Psoas muscle (tissue), 8 donors: ENCODE data around the gene SAP30BP. TPM values are rescaled to one million over a fixed set of nuclear protein-coding genes. Genes with fewer than 3 reads are reported as not detected.

Experiments
- ATAC-seq, 4 donors: fragments of 200-7000 bp; cut with Tn5 transposase; one replicate each; pipeline ENCODE4 v1.9.1; 2020; ENCODE audit warnings: moderate library complexity in 3 of 4, mild to moderate bottlenecking in 2 of 4
- DNase-seq, 2 donors: peaks; one replicate each; pipeline ENCODE4 v3.0.0-alpha.2; 2020
- H3K27ac ChIP-seq: fragments of 200-600 bp; one replicate; pipeline ENCODE4 v1.8.0; 2022
- H3K27me3 ChIP-seq, 3 donors: fragments of 200-600 bp in 1 of 3; one replicate each; pipeline versions ENCODE4 v1.6.1 to v1.8.0; 2013 to 2022; ENCODE audit warnings: low read length in 2 of 3, mild to moderate bottlenecking in 2 of 3, moderate library complexity in 1 of 3; ENCODE audit not compliant: insufficient read depth in 3 of 3
- H3K36me3 ChIP-seq, 2 donors: fragments of 200-600 bp in 1 of 2; one replicate each; pipeline versions ENCODE4 v1.6.1 to v1.8.0; 2013 to 2022; ENCODE audit warnings: low read depth in 1 of 2, mild to moderate bottlenecking in 1 of 2, moderate library complexity in 1 of 2; ENCODE audit not compliant: insufficient read depth in 1 of 2
- H3K4me1 ChIP-seq: fragments of 200-600 bp; one replicate; pipeline ENCODE4 v1.8.0; 2022
- H3K4me3 ChIP-seq: fragments of 200-600 bp; one replicate; pipeline ENCODE4 v1.8.0; 2022; ENCODE audit warnings: mild to moderate bottlenecking
- H3K9me3 ChIP-seq: fragments of 200-600 bp; one replicate; pipeline ENCODE4 v1.8.0; 2022
- WGBS, 3 donors: extraction: QIAGEN DNeasy Blood & Tissue Kit; methylation state at CpG; one replicate each; pipeline versions ENCODE4 v1.1.6 to v1.1.7; 2013; 5-methylcytosine and 5-hydroxymethylcytosine counted together
- intact Hi-C, 2 donors: fragments of 100-400 bp; cut with DNase I; formaldehyde crosslinking; loops; one replicate each; pipeline versions ENCODE4 v1.11.0 to v1.14.2; 2022
- polyA plus RNA-seq, 3 donors: library from polyadenylated mRNA; stranded (reverse); fragments of 200-250 nt; gene quantifications; one replicate each; pipeline ENCODE4 v1.2.3, GENCODE V29; 2013
- total RNA-seq, 4 donors: library from RNA; stranded (reverse); fragmentation: NEBNext Ultra II Directional in 2 of 4; extraction: Animal tissue kit (Norgen Biotek cat#: 25700) in 2 of 4; gene quantifications; one replicate each; pipeline versions ENCODE4 v1.2.1 to v1.2.4, GENCODE V29; 2021 to 2023
- TF ChIP-seq, protein P1 (sequence below): fragments of 200-600 bp; IDR thresholded peaks from one replicate; pipeline ENCODE4 v1.8.0; 2022; ENCODE audit warnings: antibody characterized with exemption
- donor health status: healthy with polysubstance abuse.
- donor health status: DM: no; HTN: no; CAD: no; lungs with moderate emphysema.
- donor health status: Bipolar disorder and iron deficiency.
- donor health status: healthy.
- donor health status: DM: yes; HTN: yes; CAD: no.
- donor health status: DM: no; HTN: no; CAD: no.
- donor health status: DM: no; HTN: no; CAD: no.
- donor health status: DM: yes; HTN: yes; CAD: no.

The SAP30BP gene
- total and polyA plus RNA-seq, 7 donors: 40.9 to 123 (median 68.5) TPM

DNA sequence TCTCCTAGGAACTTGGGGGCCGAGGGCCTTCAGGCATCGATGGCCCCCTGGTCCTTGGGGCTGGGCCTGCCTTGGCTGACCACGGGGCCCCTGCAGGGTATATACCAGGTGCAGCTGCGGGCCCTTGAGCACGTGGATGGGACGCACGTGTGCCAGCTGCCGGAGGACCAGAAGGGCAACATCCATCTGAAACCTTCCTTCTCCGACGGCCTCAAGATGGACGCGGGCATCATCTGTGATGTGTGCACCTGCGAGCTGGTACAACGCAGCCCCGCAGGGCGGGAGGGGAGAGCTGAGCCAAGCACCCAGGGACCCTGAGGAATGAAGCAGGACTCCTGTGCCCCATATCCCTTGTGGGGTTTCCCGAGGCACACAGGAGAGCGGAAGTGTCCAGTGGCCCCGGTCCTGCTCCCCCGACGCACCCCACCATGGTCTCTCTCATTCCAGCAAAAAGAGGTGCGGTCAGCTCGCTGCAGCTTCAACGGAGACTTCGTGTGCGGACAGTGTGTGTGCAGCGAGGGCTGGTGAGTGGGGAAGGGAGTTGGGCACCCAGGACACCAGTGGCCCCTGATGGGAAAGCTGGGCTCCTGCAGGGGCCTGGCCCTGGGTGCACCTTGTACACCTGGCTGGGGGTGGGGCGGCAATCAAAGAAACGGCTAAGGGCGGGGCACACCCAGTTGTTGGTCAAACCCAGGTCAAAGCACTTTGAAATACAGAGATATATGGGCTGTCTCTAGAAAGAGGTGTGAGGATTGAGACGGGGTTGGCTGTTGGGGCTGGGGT is 64.8 kb downstream of the SAP30BP start:
- H3K9me3 ChIP-seq: no peaks in the 10 kb centered on the region
- no peaks in the 10 kb centered on the region for H3K27me3 ChIP-seq
- no peaks in the 10 kb centered on the region for H3K36me3 ChIP-seq
- TF ChIP-seq, protein P1, sequence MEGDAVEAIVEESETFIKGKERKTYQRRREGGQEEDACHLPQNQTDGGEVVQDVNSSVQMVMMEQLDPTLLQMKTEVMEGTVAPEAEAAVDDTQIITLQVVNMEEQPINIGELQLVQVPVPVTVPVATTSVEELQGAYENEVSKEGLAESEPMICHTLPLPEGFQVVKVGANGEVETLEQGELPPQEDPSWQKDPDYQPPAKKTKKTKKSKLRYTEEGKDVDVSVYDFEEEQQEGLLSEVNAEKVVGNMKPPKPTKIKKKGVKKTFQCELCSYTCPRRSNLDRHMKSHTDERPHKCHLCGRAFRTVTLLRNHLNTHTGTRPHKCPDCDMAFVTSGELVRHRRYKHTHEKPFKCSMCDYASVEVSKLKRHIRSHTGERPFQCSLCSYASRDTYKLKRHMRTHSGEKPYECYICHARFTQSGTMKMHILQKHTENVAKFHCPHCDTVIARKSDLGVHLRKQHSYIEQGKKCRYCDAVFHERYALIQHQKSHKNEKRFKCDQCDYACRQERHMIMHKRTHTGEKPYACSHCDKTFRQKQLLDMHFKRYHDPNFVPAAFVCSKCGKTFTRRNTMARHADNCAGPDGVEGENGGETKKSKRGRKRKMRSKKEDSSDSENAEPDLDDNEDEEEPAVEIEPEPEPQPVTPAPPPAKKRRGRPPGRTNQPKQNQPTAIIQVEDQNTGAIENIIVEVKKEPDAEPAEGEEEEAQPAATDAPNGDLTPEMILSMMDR: no peak
- intact Hi-C loops: loop anchor here in 1 of 2 donors (10.0 kb wide), 1 partner anchor 387 kb away; no protein-coding TSS in a partner anchor
- DNase-seq (no peak), ATAC-seq (no peak)
- WGBS, 3 donors: 84 to 90% (median 86%) methylated on average over 28 to 31 of the region's 31 CpGs
- H3K27ac ChIP-seq: no peak overlapping the region
- no peak overlapping the region for H3K4me3 ChIP-seq
- no peaks in the 10 kb centered on the region for H3K4me1 ChIP-seq

DNA sequence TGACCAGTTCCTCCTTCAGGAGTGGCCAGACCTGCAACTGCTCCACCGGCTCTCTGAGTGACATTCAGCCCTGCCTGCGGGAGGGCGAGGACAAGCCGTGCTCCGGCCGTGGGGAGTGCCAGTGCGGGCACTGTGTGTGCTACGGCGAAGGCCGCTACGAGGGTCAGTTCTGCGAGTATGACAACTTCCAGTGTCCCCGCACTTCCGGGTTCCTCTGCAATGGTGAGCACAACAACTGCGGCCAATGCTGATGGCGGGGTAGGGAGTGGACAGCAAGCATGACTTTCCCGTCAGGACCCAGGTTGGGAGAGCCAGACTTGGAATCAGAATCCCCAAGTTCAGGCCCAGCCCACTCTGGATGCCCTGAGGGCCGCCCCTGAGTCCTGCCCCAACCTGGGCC is 66.3 kb downstream of the SAP30BP start:
- H3K27ac ChIP-seq: no peak overlapping the region
- H3K36me3 ChIP-seq: no peaks in the 10 kb centered on the region
- H3K4me3 ChIP-seq: no peak overlapping the region
- no peaks in the 10 kb centered on the region for H3K9me3 ChIP-seq
- TF ChIP-seq, protein P1: no peak
- DNase-seq (no peak), ATAC-seq (no peak)
- WGBS, 3 donors: 89 to 94% (median 90%) methylated on average over 18 of the region's 18 CpGs
- intact Hi-C loops: loop anchor here in 1 of 2 donors (10.0 kb wide), 1 partner anchor 389 kb away; no protein-coding TSS in a partner anchor
- H3K27me3 ChIP-seq: no peaks in the 10 kb centered on the region
- H3K4me1 ChIP-seq: no peaks in the 10 kb centered on the region

DNA sequence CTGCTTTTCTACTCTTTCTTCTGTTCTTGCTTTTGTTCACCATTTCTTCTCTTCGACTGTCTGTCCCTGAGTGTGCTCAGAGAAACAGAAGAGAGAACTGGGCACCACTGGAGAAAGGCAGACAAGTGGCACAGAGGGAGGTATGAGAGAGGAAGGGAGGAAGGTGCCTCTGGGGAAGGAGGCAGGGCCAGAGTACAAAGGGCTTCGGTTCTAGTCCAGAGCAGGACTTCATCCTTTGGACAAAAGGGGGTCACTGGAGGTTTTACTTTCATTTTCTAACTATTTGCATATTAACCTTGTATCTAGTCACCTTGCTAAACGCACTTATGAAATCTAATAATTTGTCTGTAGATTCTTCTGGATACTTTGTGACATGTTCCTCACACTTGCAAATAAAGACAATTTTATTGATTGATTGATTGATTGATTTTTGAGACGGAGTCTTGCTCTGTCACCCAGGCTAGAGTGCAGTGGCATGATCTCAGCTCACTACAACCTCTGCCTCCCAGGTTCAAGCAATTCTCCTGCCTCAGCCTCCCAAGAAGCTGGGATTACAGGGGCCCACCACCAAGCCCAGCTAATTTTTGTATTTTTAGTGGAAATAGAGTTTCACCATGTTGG is 67.6 kb downstream of the SAP30BP start:
- ATAC-seq (no peak), DNase-seq (no peak)
- Histone ChIP-seq H3K4me3 (no peak overlapping the region), H3K36me3 (no peaks in the 10 kb centered on the region), H3K4me1 (no peaks in the 10 kb centered on the region), H3K27ac (no peak overlapping the region), H3K9me3 (no peaks in the 10 kb centered on the region), H3K27me3 (no peaks in the 10 kb centered on the region)
- TF ChIP-seq, protein P1: no peak
- WGBS, 3 donors: 68 to 80% (median 74%) methylated on average over 4 of the region's 4 CpGs
- intact Hi-C loops: loop anchor here in 1 of 2 donors (10.0 kb wide), 1 partner anchor 390 kb away; no protein-coding TSS in a partner anchor

DNA sequence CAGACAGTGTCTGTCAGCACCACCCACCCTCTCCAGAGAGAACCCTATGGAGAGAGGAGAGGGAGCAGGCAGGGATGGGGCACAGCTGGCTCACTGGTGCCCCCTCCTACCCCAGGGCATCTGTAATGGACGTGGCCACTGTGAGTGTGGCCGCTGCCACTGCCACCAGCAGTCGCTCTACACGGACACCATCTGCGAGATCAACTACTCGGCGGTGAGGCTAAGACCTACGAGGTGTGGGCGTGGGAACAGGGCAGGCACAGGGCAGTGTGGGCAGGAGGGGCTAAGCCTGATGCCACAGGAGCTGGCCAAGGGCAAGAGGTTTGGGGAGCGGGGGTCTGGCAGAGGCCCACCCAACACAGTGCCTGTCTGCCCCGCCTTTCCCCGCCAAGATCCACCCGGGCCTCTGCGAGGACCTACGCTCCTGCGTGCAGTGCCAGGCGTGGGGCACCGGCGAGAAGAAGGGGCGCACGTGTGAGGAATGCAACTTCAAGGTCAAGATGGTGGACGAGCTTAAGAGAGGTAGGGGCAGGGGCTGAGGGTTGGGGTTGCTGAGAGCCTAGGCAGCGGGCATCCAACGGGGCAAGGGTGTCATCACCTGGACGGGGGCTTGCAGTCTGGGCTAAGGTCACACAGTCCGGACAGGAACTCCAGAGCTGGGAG is 69.2 kb downstream of the SAP30BP start:
- TF ChIP-seq, protein P1: no peak
- ATAC-seq: no peak
- 85% methylated on average over 26 of the region's 26 CpGs for WGBS, 3 donors
- H3K4me3 ChIP-seq: no peak overlapping the region
- H3K36me3 ChIP-seq: no peaks in the 10 kb centered on the region
- no peaks in the 10 kb centered on the region for H3K27me3 ChIP-seq
- no peak for DNase-seq
- H3K9me3 ChIP-seq: no peaks in the 10 kb centered on the region
- intact Hi-C loops: loop anchor here in 1 of 2 donors (10.0 kb wide), 1 partner anchor 392 kb away; no protein-coding TSS in a partner anchor
- H3K27ac ChIP-seq: no peak overlapping the region
- H3K4me1 ChIP-seq: no peaks in the 10 kb centered on the region
